Natural killer cell (primary cell): ENCODE results near the gene KCTD16. TPM values are rescaled to one million over a fixed set of nuclear protein-coding genes. Genes with fewer than 3 reads are reported as not detected.

Experiments
- ATAC-seq, 3 donors: fragments of 150-1000 bp in 2 of 3; fragments of 200-7000 bp in 1 of 3; cut with Tn5 transposase; 1 replicate in 1 of 3; 2 replicates in 2 of 3; pipeline ENCODE4 v1.10.0; 2021; ENCODE audit warnings: mild to moderate bottlenecking in 2 of 3, moderate library complexity in 2 of 3
- DNase-seq, 2 donors: peaks; one replicate each; pipeline versions ENCODE4 v3.0.0 to v3.0.0-alpha.2; 2013 to 2021; ENCODE audit warnings: mixed read lengths in 1 of 2
- H3K27ac ChIP-seq: one replicate; pipeline ENCODE4 v1.5.1; 2013; ENCODE audit warnings: mild to moderate bottlenecking, low read length
- H3K27me3 ChIP-seq: one replicate; pipeline ENCODE4 v1.6.1; 2013; ENCODE audit warnings: low read length; ENCODE audit not compliant: control insufficient read depth, insufficient read depth
- H3K36me3 ChIP-seq: one replicate; pipeline ENCODE4 v1.6.1; 2013; ENCODE audit warnings: low read length; ENCODE audit not compliant: control insufficient read depth, insufficient read depth
- H3K4me1 ChIP-seq: one replicate; pipeline ENCODE4 v1.6.1; 2013; ENCODE audit warnings: low read length; ENCODE audit not compliant: control insufficient read depth, insufficient read depth
- H3K4me3 ChIP-seq: one replicate; pipeline ENCODE4 v1.5.1; 2013; ENCODE audit warnings: low read length
- H3K9me3 ChIP-seq: one replicate; pipeline ENCODE4 v1.6.1; 2013; ENCODE audit warnings: low read length; ENCODE audit not compliant: control insufficient read depth, insufficient read depth
- H3K27ac Mint-ChIP-seq, 2 donors: one replicate each; pipeline ENCODE4 v1.8.0; 2022; ENCODE audit warnings: mild to moderate bottlenecking in 2 of 2, mixed read lengths in 2 of 2, moderate library complexity in 1 of 2
- H3K27me3 Mint-ChIP-seq, 2 donors: one replicate each; pipeline ENCODE4 v1.8.0; 2022; ENCODE audit warnings: low read depth in 2 of 2, mixed read lengths in 2 of 2
- H3K36me3 Mint-ChIP-seq: one replicate; pipeline ENCODE4 v1.8.0; 2022; ENCODE audit warnings: mixed read lengths
- H3K4me1 Mint-ChIP-seq, 2 donors: one replicate each; pipeline ENCODE4 v1.8.0; 2022; ENCODE audit warnings: mixed read lengths in 2 of 2
- H3K4me3 Mint-ChIP-seq: one replicate; pipeline ENCODE4 v1.8.0; 2022; ENCODE audit warnings: mild to moderate bottlenecking, moderate library complexity, mixed read lengths
- H3K9me3 Mint-ChIP-seq, 2 donors: one replicate each; pipeline ENCODE4 v1.8.0; 2022; ENCODE audit warnings: mixed read lengths in 2 of 2
- CTCF ChIP-seq: fragments of 200-600 bp; IDR thresholded peaks from one replicate; pipeline ENCODE4 v1.8.0; 2022; ENCODE audit warnings: antibody characterized with exemption
- WGBS: methylation state at CpG from one replicate; pipeline ENCODE4 v1.1.7; 2013; ENCODE audit warnings: missing lambda C conversion rate; ENCODE audit not compliant: insufficient coverage; 5-methylcytosine and 5-hydroxymethylcytosine counted together
- intact Hi-C: fragments of 100-400 bp; cut with micrococcal nuclease; formaldehyde crosslinking; loops from one replicate; pipeline ENCODE4 v1.14.2; 2022
- total RNA-seq, 4 donors: library from RNA; stranded (reverse); fragments of 120-200 nt in 1 of 4; gene quantifications; one replicate each; pipeline versions ENCODE4 v1.2.3 to v1.2.4, GENCODE V29; 2013 to 2022

The KCTD16 gene
- total RNA-seq, 3 donors from 2014 or later (not counting 1 experiment from before 2014, with no cell fraction given): 0.16 TPM; not detected in 2

DNA sequence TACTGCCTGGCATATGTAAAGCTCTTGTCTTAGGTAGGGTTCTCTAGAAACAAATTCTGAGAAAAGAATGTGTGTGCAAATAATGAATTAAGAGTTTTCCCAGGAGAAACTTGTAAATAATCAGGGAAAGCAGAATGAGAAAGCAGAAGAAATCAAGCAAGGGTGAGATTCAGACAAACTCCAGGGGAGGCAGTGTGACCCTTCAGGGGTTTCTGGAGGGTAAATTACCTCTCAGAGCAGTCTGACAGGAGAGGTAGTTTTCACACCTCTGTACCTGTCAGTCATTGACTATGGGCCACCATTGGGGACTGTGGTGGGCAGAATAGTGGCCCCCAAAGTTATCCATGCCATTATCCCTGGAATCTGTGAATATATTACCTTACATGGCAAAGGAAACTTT lies 124.6 kb downstream of the KCTD16 start:
- no peak overlapping the region for H3K4me3 ChIP-seq
- no peak for TF ChIP-seq CTCF
- H3K4me1 ChIP-seq: no peaks in the 10 kb centered on the region
- H3K27me3 ChIP-seq: peaks cover 2% of the 10 kb centered on the region
- no peaks in the 10 kb centered on the region for H3K9me3 ChIP-seq
- H3K9me3 Mint-ChIP-seq: peaks cover 0 to 5% of the 10 kb centered on the region in 2 donors
- no peak overlapping the region for H3K27ac Mint-ChIP-seq
- H3K4me1 Mint-ChIP-seq: no peaks in the 10 kb centered on the region
- ATAC-seq (no peak), DNase-seq (no peak)
- no peaks in the 10 kb centered on the region for H3K27me3 Mint-ChIP-seq
- H3K36me3 ChIP-seq: no peaks in the 10 kb centered on the region
- no peak overlapping the region for H3K27ac ChIP-seq
- intact Hi-C loops: no loop called here
- no peaks in the 10 kb centered on the region for H3K36me3 Mint-ChIP-seq
- no peak overlapping the region for H3K4me3 Mint-ChIP-seq

GRCh38 chr5:144297081-144297480 lies 126.4 kb downstream of the KCTD16 start:
- H3K27ac ChIP-seq: no peak overlapping the region
- H3K4me3 ChIP-seq: no peak overlapping the region
- no peaks in the 10 kb centered on the region for H3K36me3 Mint-ChIP-seq
- 100% methylated on average over 1 of the region's 3 CpGs for WGBS
- peaks cover 2 to 7% of the 10 kb centered on the region in 2 donors for H3K9me3 Mint-ChIP-seq
- no peaks in the 10 kb centered on the region for H3K36me3 ChIP-seq
- no peak for TF ChIP-seq CTCF
- ATAC-seq: no peak
- no peaks in the 10 kb centered on the region for H3K27me3 ChIP-seq
- peaks cover 0 to 3% of the 10 kb centered on the region in 2 donors for H3K27me3 Mint-ChIP-seq
- no peaks in the 10 kb centered on the region for H3K4me1 ChIP-seq
- H3K4me1 Mint-ChIP-seq: no peaks in the 10 kb centered on the region
- intact Hi-C loops: no loop called here
- H3K27ac Mint-ChIP-seq: no peak overlapping the region
- no peak overlapping the region for H3K4me3 Mint-ChIP-seq
- H3K9me3 ChIP-seq: no peaks in the 10 kb centered on the region
- no peak for DNase-seq

GRCh38 chr5:144298658-144299057 lies 128.0 kb downstream of the KCTD16 start:
- 95% methylated on average over 1 of the region's 3 CpGs for WGBS
- intact Hi-C loops: no loop called here
- H3K27ac Mint-ChIP-seq: no peak overlapping the region

More at GRCh38 chr5:144298658-144299057, 128.0 kb downstream of the KCTD16 start:
- H3K27me3 ChIP-seq: no peaks in the 10 kb centered on the region
- TF ChIP-seq CTCF: no peak
- peaks cover 0 to 3% of the 10 kb centered on the region in 2 donors for H3K27me3 Mint-ChIP-seq
- H3K4me1 ChIP-seq: no peaks in the 10 kb centered on the region
- no peaks in the 10 kb centered on the region for H3K36me3 Mint-ChIP-seq
- H3K9me3 ChIP-seq: no peaks in the 10 kb centered on the region
- no peaks in the 10 kb centered on the region for H3K4me1 Mint-ChIP-seq
- DNase-seq (no peak), ATAC-seq (no peak)
- H3K9me3 Mint-ChIP-seq: peaks cover 2 to 4% of the 10 kb centered on the region in 2 donors
- no peaks in the 10 kb centered on the region for H3K36me3 ChIP-seq
- H3K4me3 ChIP-seq: no peak overlapping the region
- no peak overlapping the region for H3K27ac ChIP-seq
- no peak overlapping the region for H3K4me3 Mint-ChIP-seq
